SK-N-MC (cell line): ENCODE results near the gene SELENOP.

Experiments used
- EZH2 ChIP-seq: fragments of 200-600 bp; sonication (generic); IDR thresholded peaks from one replicate; pipeline ENCODE4 v1.6.1; 2017; ENCODE audit warnings: antibody characterized with exemption
- FOXP2 ChIP-seq: optimal IDR thresholded peaks from 2 replicates; pipeline ENCODE3; 2011; ENCODE audit warnings: mild to moderate bottlenecking, moderate library complexity; ENCODE audit not compliant: insufficient read depth; ENCODE audit errors: extremely low read length, control extremely low read depth
- POLR2AphosphoS5 ChIP-seq: IDR thresholded peaks from 2 replicates; pipeline ENCODE4 v1.6.1; 2012; ENCODE audit warnings: mild to moderate bottlenecking, low read depth, low read length, borderline replicate concordance

- TF ChIP-seq POLR2AphosphoS5 = no peak
- no peak for TF ChIP-seq EZH2
- no peak for TF ChIP-seq FOXP2
Observed at GRCh38 chr5:42854795-42855194, 43.1 kb upstream of the SELENOP start.
